A673 (cell line): Measurements from ENCODE around the gene PLB1. TPM values are rescaled to one million over a fixed set of nuclear protein-coding genes. Genes with fewer than 3 reads are reported as not detected.
A peak's percentile ranks its signal among the peaks of the same experiment; 100 is the strongest.

Experiments used
- BruUV-seq: library from RNA; stranded (reverse); fragments of 400-500 nt; replicated peaks from 2 replicates; lab custom pipeline; 2021; lab: Mats Ljungman, UMichigan
- CTCF ChIA-PET: fragments of 300-600 bp; sonication (Branson Sonifier 250); formaldehyde crosslinking; loops from one replicate; lab custom pipeline; 2022; ENCODE audit warnings: antibody characterized with exemption; lab: Charles Lee
- POLR2A ChIA-PET: fragments of 300-600 bp; sonication (Branson Sonifier 250); formaldehyde crosslinking; loops from one replicate; lab custom pipeline; 2022; ENCODE audit warnings: antibody characterized with exemption; ENCODE audit not compliant: low non-redundant PET; lab: Charles Lee
- DNase-seq: peaks from one replicate; pipeline ENCODE4 v3.0.0-alpha.2; 2015; ENCODE audit warnings: low spot score
- H3K27ac ChIP-seq: fragments of 200-600 bp; sonication (generic); 2 replicates; pipeline ENCODE4 v1.5.1; 2016; ENCODE audit warnings: mixed run types, low read depth, mild to moderate bottlenecking, mixed read lengths, antibody characterized with exemption, low read length; ENCODE audit not compliant: poor library complexity, severe bottlenecking
- H3K27me3 ChIP-seq: fragments of 200-600 bp; sonication (generic); replicated peaks from 2 replicates; pipeline ENCODE4 v1.6.1; 2017; ENCODE audit warnings: mixed run types, low read depth, mild to moderate bottlenecking, mixed read lengths, antibody characterized with exemption, low read length; ENCODE audit not compliant: insufficient read depth, poor library complexity
- H3K36me3 ChIP-seq: fragments of 200-600 bp; sonication (generic); 2 replicates; pipeline ENCODE4 v1.6.1; 2016; ENCODE audit warnings: mixed run types, mild to moderate bottlenecking, mixed read lengths, antibody characterized with exemption, low read length; ENCODE audit not compliant: insufficient read depth, poor library complexity, severe bottlenecking
- H3K4me1 ChIP-seq: fragments of 200-600 bp; sonication (generic); 2 replicates; pipeline ENCODE4 v1.6.1; 2017; ENCODE audit warnings: mixed run types, mild to moderate bottlenecking, mixed read lengths, antibody characterized with exemption, low read length; ENCODE audit not compliant: insufficient read depth, poor library complexity, severe bottlenecking
- H3K4me3 ChIP-seq: fragments of 200-600 bp; sonication (generic); 2 replicates; pipeline ENCODE4 v1.5.1; 2016; ENCODE audit warnings: low read depth, mixed run types, mild to moderate bottlenecking, mixed read lengths, low read length; ENCODE audit not compliant: poor library complexity, severe bottlenecking
- H3K9me3 ChIP-seq: fragments of 200-600 bp; sonication (generic); 2 replicates; pipeline ENCODE4 v1.6.1; 2016; ENCODE audit warnings: mixed run types, low read depth, mild to moderate bottlenecking, mixed read lengths, antibody characterized with exemption, low read length; ENCODE audit not compliant: poor library complexity, severe bottlenecking
- CTCF ChIP-seq: fragments of 300-800, 200-600 bp; sonication (generic); conservative IDR thresholded peaks from 2 replicates; pipeline ENCODE4 v1.5.1; 2017; ENCODE audit warnings: low read depth, mild to moderate bottlenecking, antibody characterized with exemption, low read length, moderate library complexity, mixed read lengths
- EZH2 ChIP-seq: fragments of 200-600 bp; sonication (generic); IDR thresholded peaks from 2 replicates; pipeline ENCODE4 v1.6.1; 2017; ENCODE audit warnings: borderline replicate concordance, low read depth, mild to moderate bottlenecking, mixed read lengths, antibody characterized with exemption, low read length; ENCODE audit not compliant: poor library complexity, severe bottlenecking
- intact Hi-C: fragments of 100-400 bp; cut with micrococcal nuclease; formaldehyde crosslinking; loops from one replicate; pipeline ENCODE4 v1.10.0; 2022; ENCODE audit not compliant: unreplicated experiment
- total RNA-seq: library from RNA; stranded (reverse); gene quantifications from 2 replicates; pipeline ENCODE4 v1.2.3, GENCODE V29; 2021

PLB1 gene
- total RNA-seq, 1 experiment from 2014 or later, result 0.39 TPM

- Histone ChIP-seq H3K9me3 (no peaks in the 10 kb centered on the region), H3K4me3 (no peak overlapping the region), H3K4me1 (no peaks in the 10 kb centered on the region), H3K27ac (no peak overlapping the region), H3K36me3 (no peaks in the 10 kb centered on the region), H3K27me3 (no peaks in the 10 kb centered on the region)
- BruUV-seq, result no TSS peak
- DNase-seq, result no peak
- CTCF ChIA-PET, result no interaction called here
- intact Hi-C loops, result no loop called here
- POLR2A ChIA-PET, result no interaction called here
- TF ChIP-seq CTCF (no peak), EZH2 (no peak)
These were observed 161.2 kb downstream of the PLB1 start for GRCh38 chr2:28656937-28657615.

- H3K9me3 ChIP-seq, result no peaks in the 10 kb centered on the region
- no peak overlapping the region for H3K27ac ChIP-seq
- H3K36me3 ChIP-seq, result no peaks in the 10 kb centered on the region
- no peak overlapping the region for H3K4me3 ChIP-seq
- ChIA-PET POLR2A (no interaction called here), CTCF (interaction anchor here (0.7 kb wide), 1 partner anchor 1690 kb away, joined by 10 read pairs; no protein-coding TSS in a partner anchor)
- DNase-seq, result peak; percentile 37
- H3K27me3 ChIP-seq, result no peaks in the 10 kb centered on the region
- intact Hi-C loops, result no loop called here
- BruUV-seq, result no TSS peak
- H3K4me1 ChIP-seq, result no peaks in the 10 kb centered on the region
- TF ChIP-seq EZH2, result no peak
- no peak for TF ChIP-seq CTCF
These were observed 162.5 kb downstream of the PLB1 start for GRCh38 chr2:28658369-28658768.

- no peaks in the 10 kb centered on the region for H3K27me3 ChIP-seq
- ChIA-PET POLR2A (no interaction called here), CTCF (no interaction called here)
- H3K27ac ChIP-seq, result no peak overlapping the region
- no peaks in the 10 kb centered on the region for H3K36me3 ChIP-seq
- intact Hi-C loops, result no loop called here
- H3K9me3 ChIP-seq, result no peaks in the 10 kb centered on the region
- no peak for DNase-seq
- peaks cover 8% of the 10 kb centered on the region for H3K4me1 ChIP-seq
- no TSS peak for BruUV-seq
- TF ChIP-seq EZH2 (no peak), CTCF (no peak)
- H3K4me3 ChIP-seq, result no peak overlapping the region
These were observed 163.3 kb downstream of the PLB1 start for GRCh38 chr2:28659127-28659526.
